SK-N-MC (cell line): Measurements from ENCODE around the gene HPN.

Experiments used
- EZH2 ChIP-seq: fragments of 200-600 bp; sonication (generic); IDR thresholded peaks from one replicate; pipeline ENCODE4 v1.6.1; 2017; ENCODE audit warnings: antibody characterized with exemption
- FOXP2 ChIP-seq: optimal IDR thresholded peaks from 2 replicates; pipeline ENCODE3; 2011; ENCODE audit warnings: mild to moderate bottlenecking, moderate library complexity; ENCODE audit not compliant: insufficient read depth; ENCODE audit errors: extremely low read length, control extremely low read depth
- POLR2AphosphoS5 ChIP-seq: IDR thresholded peaks from 2 replicates; pipeline ENCODE4 v1.6.1; 2012; ENCODE audit warnings: mild to moderate bottlenecking, low read depth, low read length, borderline replicate concordance

GRCh38 chr19:35052599-35053190 is 11.2 kb downstream of the HPN start:
- TF ChIP-seq EZH2 = no peak
- TF ChIP-seq POLR2AphosphoS5 = no peak
- TF ChIP-seq FOXP2 = no peak
